H1 (cell line): Measurements from ENCODE around the gene CD160. TPM values are rescaled to one million over a fixed set of nuclear protein-coding genes. Genes with fewer than 3 reads are reported as not detected.
A peak's percentile ranks its signal among the peaks of the same experiment; 100 is the strongest.

Source experiments
- CTCF ChIA-PET: fragments of 300-600 bp; sonication (Branson Sonifier 250); formaldehyde crosslinking; loops from one replicate; lab custom pipeline; 2021; ENCODE audit not compliant: partially characterized antibody; lab: Charles Lee
- POLR2A ChIA-PET: fragments of 300-600 bp; sonication (Branson Sonifier 250); formaldehyde crosslinking; loops from one replicate; lab custom pipeline; 2021; ENCODE audit warnings: inconsistent platforms; ENCODE audit not compliant: partially characterized antibody; lab: Charles Lee
- DNase-seq, 2 experiments: peaks; one replicate each; pipeline versions ENCODE4 v3.0.0 to v3.0.0-alpha.2; 2010 to 2022; ENCODE audit warnings: low spot score in 2 of 2, low read depth in 1 of 2, mixed read lengths in 1 of 2
- FAIRE-seq: peaks from 2 replicates; lab custom pipeline; 2011; peaks lifted over from hg19 to GRCh38; lab: Jason Lieb, UNC
- H2AFZ ChIP-seq: 2 replicates; pipeline ENCODE4 v1.8.1; 2012; ENCODE audit warnings: low read length, inconsistent platforms
- H2AK5ac ChIP-seq: 2 replicates; pipeline ENCODE4 v1.6.1; 2013; ENCODE audit warnings: low read depth, low read length
- H2BK120ac ChIP-seq: replicated peaks from 2 replicates; pipeline ENCODE3; 2013; ENCODE audit warnings: low read depth, low read length, inconsistent platforms
- H2BK12ac ChIP-seq: 2 replicates; pipeline ENCODE4 v1.6.1; 2013; ENCODE audit warnings: low read depth, low read length
- H2BK15ac ChIP-seq: 2 replicates; pipeline ENCODE4 v1.6.1; 2013; ENCODE audit warnings: low read length
- H2BK20ac ChIP-seq: 2 replicates; pipeline ENCODE4 v1.6.1; 2013; ENCODE audit warnings: low read length
- H2BK5ac ChIP-seq: 2 replicates; pipeline ENCODE4 v1.6.1; 2013; ENCODE audit warnings: low read depth, low read length
- H3K14ac ChIP-seq: 2 replicates; pipeline ENCODE4 v1.6.1; 2013; ENCODE audit warnings: inconsistent platforms; ENCODE audit not compliant: insufficient read length
- H3K18ac ChIP-seq: 2 replicates; pipeline ENCODE4 v1.6.1; 2013; ENCODE audit warnings: low read length; ENCODE audit errors: extremely low read depth
- H3K23ac ChIP-seq: 2 replicates; pipeline ENCODE4 v1.6.1; 2013; ENCODE audit warnings: inconsistent platforms; ENCODE audit not compliant: insufficient read length
- H3K23me2 ChIP-seq: 2 replicates; pipeline ENCODE4 v1.6.1; 2013; ENCODE audit warnings: low read depth, low read length
- H3K27ac ChIP-seq: 2 replicates; pipeline ENCODE4 v1.6.1; 2011; ENCODE audit warnings: low read depth, low read length, inconsistent platforms
- H3K27me3 ChIP-seq, 4 experiments: replicated peaks in 1 of 4; 1 replicate in 1 of 4; 2 replicates in 3 of 4; pipeline versions ENCODE4 v1.6.1 to v1.8.1; 2011 to 2013; ENCODE audit warnings: low read length in 3 of 4, mild to moderate bottlenecking in 3 of 4, inconsistent platforms in 2 of 4, mixed read lengths in 2 of 4, moderate library complexity in 1 of 4; ENCODE audit not compliant: control insufficient read depth in 3 of 4, insufficient read depth in 3 of 4; ENCODE audit errors: extremely low read depth in 1 of 4
- H3K36me3 ChIP-seq, 4 experiments: 2 replicates each; pipeline versions ENCODE4 v1.6.1 to v1.8.1; 2011 to 2013; ENCODE audit warnings: mild to moderate bottlenecking in 4 of 4, low read length in 3 of 4, moderate library complexity in 2 of 4, control low read depth in 1 of 4, inconsistent platforms in 1 of 4; ENCODE audit not compliant: insufficient read depth in 4 of 4, control insufficient read depth in 2 of 4
- H3K4ac ChIP-seq: replicated peaks from 2 replicates; pipeline ENCODE3; 2013; ENCODE audit warnings: low read length, low read depth, mixed read lengths, inconsistent platforms; ENCODE audit not compliant: insufficient read length
- H3K4me1 ChIP-seq, 4 experiments: replicated peaks in 1 of 4; 1 replicate in 1 of 4; 2 replicates in 3 of 4; pipeline versions ENCODE4 v1.6.1 to v1.8.1; 2011 to 2013; ENCODE audit warnings: low read length in 3 of 4, inconsistent platforms in 2 of 4, mixed read lengths in 1 of 4; ENCODE audit not compliant: insufficient read depth in 4 of 4, control insufficient read depth in 3 of 4
- H3K4me2 ChIP-seq, 2 experiments: 2 replicates each; pipeline versions ENCODE4 v1.6.1 to v1.8.1; 2011 to 2013; ENCODE audit warnings: low read depth in 2 of 2, low read length in 2 of 2, control low read depth in 1 of 2, inconsistent platforms in 1 of 2, mild to moderate bottlenecking in 1 of 2; ENCODE audit not compliant: insufficient read depth in 1 of 2
- H3K4me3 ChIP-seq, 4 experiments: fragments of 200-600, 300-600 bp in 1 of 4; sonication (generic), shearing (Covaris generic), sonication (Bioruptor Twin) in 1 of 4; 2 replicates each; pipeline versions ENCODE4 v1.5.1 to v1.8.1; 2011 to 2016; ENCODE audit warnings: low read length in 4 of 4, low read depth in 3 of 4, control low read depth in 2 of 4, inconsistent platforms in 2 of 4, mild to moderate bottlenecking in 2 of 4, mixed read lengths in 1 of 4, moderate library complexity in 1 of 4; ENCODE audit not compliant: insufficient read depth in 2 of 4; ENCODE audit errors: extremely low read depth in 1 of 4
- H3K56ac ChIP-seq: replicated peaks from 2 replicates; pipeline ENCODE3; 2013; ENCODE audit warnings: low read depth, mild to moderate bottlenecking, mixed read lengths, low read length, inconsistent platforms; ENCODE audit not compliant: insufficient read length
- H3K79me1 ChIP-seq: 2 replicates; pipeline ENCODE4 v1.6.1; 2013; ENCODE audit warnings: low read depth, low read length, control low read depth
- H3K79me2 ChIP-seq, 2 experiments: 2 replicates each; pipeline versions ENCODE4 v1.6.1 to v1.8.1; 2012 to 2013; ENCODE audit warnings: low read length in 2 of 2, mild to moderate bottlenecking in 2 of 2, inconsistent platforms in 1 of 2; ENCODE audit not compliant: insufficient read depth in 2 of 2, control insufficient read depth in 1 of 2
- H3K9ac ChIP-seq, 4 experiments: replicated peaks in 1 of 4; 1 replicate in 1 of 4; 2 replicates in 3 of 4; pipeline versions ENCODE4 v1.6.1 to v1.8.1; 2011 to 2013; ENCODE audit warnings: low read depth in 3 of 4, low read length in 3 of 4, control low read depth in 2 of 4, mild to moderate bottlenecking in 2 of 4, moderate library complexity in 2 of 4, inconsistent platforms in 1 of 4; ENCODE audit errors: extremely low read depth in 1 of 4
- H3K9me3 ChIP-seq, 2 experiments: 2 replicates each; pipeline versions ENCODE4 v1.6.1 to v1.8.1; 2012 to 2013; ENCODE audit warnings: mild to moderate bottlenecking in 2 of 2, moderate library complexity in 2 of 2, control low read depth in 1 of 2, inconsistent platforms in 1 of 2, low read depth in 1 of 2, low read length in 1 of 2, mixed read lengths in 1 of 2; ENCODE audit not compliant: insufficient read depth in 2 of 2
- H4K20me1 ChIP-seq, 2 experiments: replicated peaks in 1 of 2; 2 replicates each; pipeline versions ENCODE3 to v1.8.1; 2011 to 2013; ENCODE audit warnings: inconsistent platforms in 2 of 2, low read length in 2 of 2, mild to moderate bottlenecking in 1 of 2; ENCODE audit not compliant: insufficient read depth in 2 of 2, control insufficient read depth in 1 of 2
- H4K5ac ChIP-seq: 2 replicates; pipeline ENCODE4 v1.6.1; 2013; ENCODE audit warnings: low read length, low read depth, mixed read lengths, inconsistent platforms; ENCODE audit not compliant: insufficient read length
- H4K8ac ChIP-seq: 2 replicates; pipeline ENCODE4 v1.8.0; 2013; ENCODE audit warnings: mild to moderate bottlenecking, moderate library complexity, low read length, inconsistent platforms; ENCODE audit not compliant: insufficient read depth; ENCODE audit errors: extremely low read depth
- H4K91ac ChIP-seq: replicated peaks from 2 replicates; pipeline ENCODE3; 2013; ENCODE audit warnings: low read length, mixed read lengths, inconsistent platforms; ENCODE audit not compliant: insufficient read length
- CEBPB ChIP-seq: IDR thresholded peaks from 2 replicates; pipeline ENCODE4 v1.6.1; 2012; ENCODE audit warnings: low read depth, low read length
- CHD1 ChIP-seq: IDR thresholded peaks from 2 replicates; pipeline ENCODE4 v1.6.1; 2012; ENCODE audit warnings: low read depth, low read length, improper control_type of control experiment
- HDAC2 ChIP-seq, 2 experiments: fragments of 300-600 bp in 1 of 2; sonication (generic) in 1 of 2; IDR thresholded peaks; 2 replicates each; pipeline ENCODE4 v1.6.1; 2011 to 2012; ENCODE audit warnings: low read depth in 2 of 2, low read length in 2 of 2, mild to moderate bottlenecking in 2 of 2, moderate library complexity in 2 of 2, borderline replicate concordance in 1 of 2, inconsistent platforms in 1 of 2
- HDAC6 ChIP-seq: IDR thresholded peaks from one replicate; pipeline ENCODE4 v1.7.1; 2012; ENCODE audit warnings: low read depth, mild to moderate bottlenecking, inconsistent platforms, low read length, moderate library complexity
- SIX5 ChIP-seq: IDR thresholded peaks from 2 replicates; pipeline ENCODE4 v1.6.1; 2011; ENCODE audit warnings: mild to moderate bottlenecking, low read depth, low read length
- SP1 ChIP-seq: IDR thresholded peaks from 2 replicates; pipeline ENCODE4 v1.6.1; 2011; ENCODE audit warnings: low read depth, low read length
- TCF12 ChIP-seq: IDR thresholded peaks from 2 replicates; pipeline ENCODE4 v1.6.1; 2011; ENCODE audit warnings: low read depth, mild to moderate bottlenecking, low read length
- WGBS, 2 experiments: shearing (Covaris generic) in 1 of 2; methylation state at CpG; one replicate each; pipeline versions ENCODE4 v1.1.6 to v1.1.7; 2013 to 2015; ENCODE audit warnings: low lambda C conversion rate in 2 of 2, mixed read lengths in 2 of 2, inconsistent platforms in 1 of 2, low coverage in 1 of 2, missing lambda C conversion rate in 1 of 2; ENCODE audit not compliant: insufficient replicate concordance in 2 of 2, insufficient coverage in 1 of 2, insufficient read length in 1 of 2; ENCODE audit errors: extremely low coverage in 1 of 2, missing lambda C conversion rate in 1 of 2; 5-methylcytosine and 5-hydroxymethylcytosine counted together
- long read RNA-seq, 2 experiments: library from RNA in 1 of 2; library from capped mRNA in 1 of 2; stranded (forward); transcript quantifications; one replicate each; pipeline ENCODE4 v2.0.0, GENCODE V29; 2021; ENCODE audit warnings: inconsistent platforms in 1 of 2
- polyA minus RNA-seq, 3 experiments: library from RNA; depleted of rRNA, polyadenylated mRNA; stranded (reverse); fragments of >200 nt; gene quantifications; 1 replicate in 2 of 3; 2 replicates in 1 of 3; pipeline ENCODE4 v1.2.3, GENCODE V29; 2011
- polyA plus RNA-seq, 7 experiments: library from polyadenylated mRNA; depleted of rRNA in 3 of 7; stranded (reverse) in 5 of 7; unstranded in 2 of 7; fragments of >200 nt in 5 of 7; fragments of 200-250 nt in 2 of 7; gene quantifications; 1 replicate in 5 of 7; 2 replicates in 1 of 7; 4 replicates in 1 of 7; pipeline versions ENCODE4 v1.2.1 to v1.2.3, GENCODE V29; 2011 to 2013; ENCODE audit warnings: missing spikeins in 2 of 7, mixed read lengths in 2 of 7
- total RNA-seq: library from RNA; stranded (reverse); fragmentation: NEBNext Ultra II Directional; extraction: Animal tissue kit (Norgen Biotek cat#: 25700); gene quantifications from 2 replicates; pipeline ENCODE4 v1.2.1, GENCODE V29; 2021
- TF ChIP-seq, protein P1 (sequence below): IDR thresholded peaks from 2 replicates; pipeline ENCODE4 v1.6.1; 2011; ENCODE audit warnings: low read depth, mild to moderate bottlenecking, low read length; ENCODE audit not compliant: insufficient read depth

The CD160 gene, protein sequence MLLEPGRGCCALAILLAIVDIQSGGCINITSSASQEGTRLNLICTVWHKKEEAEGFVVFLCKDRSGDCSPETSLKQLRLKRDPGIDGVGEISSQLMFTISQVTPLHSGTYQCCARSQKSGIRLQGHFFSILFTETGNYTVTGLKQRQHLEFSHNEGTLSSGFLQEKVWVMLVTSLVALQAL
- total RNA-seq (not detected in 2 replicates), polyA plus RNA-seq (2011; rRNA removed) (not detected in 2 replicates), polyA minus RNA-seq (2011; rRNA and poly(A)+ RNA removed) (not detected in 2 replicates)
- not detected for polyA plus RNA-seq (2011; cell fraction: cytosol; rRNA removed)
- not detected for polyA plus RNA-seq (2011; cell fraction: nucleus; rRNA removed)
- polyA plus RNA-seq (2012, experiment 1 of 2), result 0.08 to 0.14 TPM in 2 of 4 replicates, not detected in the others
- polyA plus RNA-seq (2012, experiment 2 of 2), result not detected
- polyA plus RNA-seq (2013, experiment 1 of 2), result not detected
- polyA plus RNA-seq (2013, experiment 2 of 2), result not detected
- polyA minus RNA-seq (2011; cell fraction: cytosol; rRNA and poly(A)+ RNA removed), result not detected
- not detected for polyA minus RNA-seq (2011; cell fraction: nucleus; rRNA and poly(A)+ RNA removed)
- long read RNA-seq, experiment 1, result 0 reads
- long read RNA-seq, experiment 2, result 0 reads

DNA sequence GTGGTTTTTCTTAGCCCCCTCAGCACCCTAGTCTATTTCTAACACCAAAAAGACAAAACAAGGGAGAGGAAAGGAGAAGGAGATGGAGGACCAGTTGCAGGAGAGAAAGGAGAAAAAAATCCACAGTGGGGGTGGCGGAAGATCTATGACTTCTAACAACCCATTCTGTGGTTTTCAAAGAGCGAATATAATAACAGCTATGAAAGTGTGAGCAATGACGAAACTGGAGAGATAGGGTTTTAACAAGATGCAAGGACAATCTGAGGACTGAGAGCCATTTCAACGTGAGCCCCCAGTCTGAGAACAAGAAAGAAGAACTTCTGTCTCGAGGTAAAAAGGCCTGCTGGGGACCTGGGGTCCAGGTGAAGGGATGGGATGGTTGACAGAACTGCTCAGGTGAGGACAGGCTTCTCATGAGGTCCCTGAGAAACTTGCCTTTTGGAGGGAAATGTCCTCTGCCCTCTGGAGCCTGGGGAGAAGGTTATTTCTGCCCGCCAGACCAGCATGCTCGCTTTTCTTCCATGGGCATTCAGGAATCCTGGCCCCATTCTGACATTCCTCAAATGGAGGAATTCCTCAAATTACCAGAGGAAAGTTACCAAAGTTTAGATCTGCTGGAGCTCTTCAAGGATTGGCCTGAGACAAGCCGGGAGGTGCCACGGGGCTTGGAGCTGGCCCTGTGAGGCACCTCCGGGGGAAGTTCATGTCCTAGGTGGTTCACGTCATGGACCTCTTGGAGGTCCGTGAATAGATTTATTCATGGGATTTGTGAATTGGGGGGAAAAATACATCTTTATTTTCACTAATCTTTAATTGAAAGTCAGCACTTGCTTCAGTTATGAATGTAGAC lies at the start of gene CD160:
Gene CD160, plus strand, starts transcription at position 270 of the 850 bp plus-strand sequence. CDS start 8,829 bp downstream, outside the sequence.
- Histone ChIP-seq H4K5ac (no peak within 1 kb of the TSS), H4K8ac (no peak within 1 kb of the TSS), H3K79me1 (no peaks in the 10 kb centered on the region), H3K4me2 (peak within 1 kb of the TSS in 1 of 2 experiments; percentile 12; a peak in 1 of 4 replicates), H2BK5ac (no peak within 1 kb of the TSS), H2BK12ac (no peak within 1 kb of the TSS), H3K9ac (no peak within 1 kb of the TSS), H2BK20ac (no peak within 1 kb of the TSS), H2BK15ac (no peak within 1 kb of the TSS), H3K23me2 (peaks cover 2% of the 10 kb centered on the region; the same call in 1 of the 2 replicates), H2AK5ac (no peak within 1 kb of the TSS), H2AFZ (no peak within 1 kb of the TSS), H3K79me2 (no peaks in the 10 kb centered on the region), H3K56ac (no peak within 1 kb of the TSS), H3K18ac (no peak within 1 kb of the TSS), H3K4me1 (no peaks in the 10 kb centered on the region; a peak in 2 of 7 replicates), H4K20me1 (no peaks in the 10 kb centered on the region), H3K27me3 (peaks cover 0 to 7% (median 7%) of the 10 kb centered on the region in 4 experiments; a peak in 5 of 7 replicates), H3K4ac (no peak within 1 kb of the TSS), H3K9me3 (no peaks in the 10 kb centered on the region), H2BK120ac (no peak within 1 kb of the TSS), H3K23ac (no peak within 1 kb of the TSS), H3K14ac (no peak within 1 kb of the TSS), H4K91ac (no peak within 1 kb of the TSS), H3K4me3 (no peak within 1 kb of the TSS), H3K27ac (no peak within 1 kb of the TSS), H3K36me3 (no peaks in the 10 kb centered on the region)
- DNase-seq (no peak), FAIRE-seq (no peak)
- WGBS, 2 experiments, result 96% methylated on average over 12 of the region's 12 CpGs; no CpG with 5 or more reads in 1 of the 2 experiments
- ChIA-PET POLR2A (interaction anchor here (1.6 kb wide), 1 partner anchor 105 kb away, joined by 3 read pairs; the partner anchor contains the start of genes POLR3C and RNF115), CTCF (interaction anchor here (1.2 to 2.6 kb wide), 3 partner anchors 10 to 28 kb away, joined by 6 to 20 read pairs (median 12); no protein-coding TSS in a partner anchor)
- TF ChIP-seq SIX5 (no peak), HDAC6 (no peak), CEBPB (no peak), SP1 (no peak), CHD1 (no peak), HDAC2 (IDR thresholded peaks at IDR 0.05; ENCODE audit: borderline replicate concordance in 1 of 2, low read depth in 2 of 2, low read length in 2 of 2) (no peak), TCF12 (no peak)
- TF ChIP-seq, protein P1, sequence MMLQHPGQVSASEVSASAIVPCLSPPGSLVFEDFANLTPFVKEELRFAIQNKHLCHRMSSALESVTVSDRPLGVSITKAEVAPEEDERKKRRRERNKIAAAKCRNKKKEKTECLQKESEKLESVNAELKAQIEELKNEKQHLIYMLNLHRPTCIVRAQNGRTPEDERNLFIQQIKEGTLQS, result no peak
